Measurements from ENCODE around the gene SERPINA4.
"Not testable (repeated sequence)": the region's sequence is repeated elsewhere in the genome, so short reads cannot be mapped to it uniquely, and the experiment has no call there.

Gene SERPINA4

DNA sequence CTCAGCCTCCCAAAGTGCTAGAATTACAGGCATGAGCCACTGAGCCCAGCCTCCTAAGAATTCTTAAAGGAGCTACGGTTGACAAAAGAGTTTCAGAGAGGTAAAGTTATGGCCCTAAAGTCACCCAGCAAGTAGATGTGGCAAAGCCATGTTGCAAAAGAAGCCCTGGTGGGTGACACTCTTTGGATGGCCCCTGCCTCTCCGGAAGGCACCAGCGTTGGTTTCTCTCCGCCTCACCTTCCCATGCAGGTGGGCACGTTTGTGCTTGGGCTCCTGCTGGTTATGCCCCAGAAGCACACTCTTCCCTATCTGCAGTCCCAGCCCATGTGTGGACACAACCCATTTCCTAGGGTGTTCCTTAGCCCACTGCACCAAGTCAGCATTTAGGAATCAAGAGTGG is 41.5 kb downstream of the SERPINA4 start:
- no peak overlapping the region for H3K27ac ChIP-seq (ENCODE audit: low read length)
- H3K27me3 ChIP-seq (ENCODE audit: control insufficient read depth in 1 of 2, insufficient read depth in 2 of 2, low read length in 2 of 2) = no peaks in the 10 kb centered on the region
- H3K4me1 ChIP-seq (ENCODE audit: control insufficient read depth, insufficient read depth, low read length) = peaks cover 6% of the 10 kb centered on the region

DNA sequence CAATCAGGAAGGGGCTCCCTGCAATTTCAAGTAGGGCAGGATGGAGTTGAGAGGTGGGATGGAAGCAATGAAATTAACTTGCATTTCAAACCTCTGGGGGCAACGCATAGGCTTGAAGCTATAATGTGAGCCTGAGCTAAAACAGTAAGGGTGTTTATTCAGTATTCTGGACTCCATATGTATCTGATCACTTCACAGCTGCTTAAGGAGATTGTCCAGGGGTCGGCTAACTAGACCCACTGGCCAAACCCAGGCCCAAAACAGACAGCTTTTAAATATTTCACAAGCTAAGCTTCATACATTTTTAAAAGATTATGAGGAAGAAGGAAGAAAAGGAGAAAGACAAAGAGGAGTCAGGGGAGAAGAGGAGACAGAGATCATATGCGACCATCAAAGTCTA is 44.1 kb downstream of the SERPINA4 start:
- Histone ChIP-seq H3K36me3 (ENCODE audit: control insufficient read depth in 2 of 2, insufficient read depth in 2 of 2, low read length in 2 of 2) (no peaks in the 10 kb centered on the region), H3K9ac (ENCODE audit: low read length in 2 of 2) (no peak overlapping the region), H3K27ac (ENCODE audit: low read length) (no peak overlapping the region), H3K4me1 (ENCODE audit: control insufficient read depth, insufficient read depth, low read length) (no peaks in the 10 kb centered on the region), H3K4me3 (ENCODE audit: low read length in 2 of 2) (no peak overlapping the region), H3K27me3 (ENCODE audit: control insufficient read depth in 1 of 2, insufficient read depth in 2 of 2, low read length in 2 of 2) (no peaks in the 10 kb centered on the region), H3K9me3 (ENCODE audit: control insufficient read depth in 2 of 2, low read length in 2 of 2) (no peaks in the 10 kb centered on the region)

More for the DNA sequence above, 41.5 kb downstream of the SERPINA4 start:
- Histone ChIP-seq H3K36me3 (ENCODE audit: control insufficient read depth in 2 of 2, insufficient read depth in 2 of 2, low read length in 2 of 2) (no peaks in the 10 kb centered on the region), H3K9ac (ENCODE audit: low read length in 2 of 2) (no peak overlapping the region), H3K4me3 (ENCODE audit: low read length in 2 of 2) (no peak overlapping the region), H3K9me3 (ENCODE audit: control insufficient read depth in 2 of 2, low read length in 2 of 2) (no peaks in the 10 kb centered on the region)

DNA sequence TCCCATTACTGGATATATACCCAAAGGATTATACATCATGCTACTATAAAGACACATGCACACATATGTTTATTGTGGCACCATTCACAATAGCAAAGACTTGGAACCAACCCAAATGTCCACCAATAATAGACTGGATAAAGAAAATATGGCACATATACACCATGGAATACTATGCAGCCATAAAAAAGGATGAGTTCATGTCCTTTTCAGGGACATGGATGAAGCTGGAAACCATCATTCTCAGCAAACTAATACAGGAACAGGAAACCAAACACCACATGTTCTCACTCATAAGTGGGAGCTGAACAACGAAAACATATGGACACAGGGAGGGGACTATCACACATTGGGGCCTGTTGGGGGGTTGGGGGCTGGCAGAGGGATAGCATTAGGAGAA is 47.7 kb downstream of the SERPINA4 start:
- not testable (repeated sequence) for H3K4me3 ChIP-seq (ENCODE audit: low read length in 2 of 2); H3K27me3 ChIP-seq (ENCODE audit: control insufficient read depth in 1 of 2, insufficient read depth in 2 of 2, low read length in 2 of 2); H3K4me1 ChIP-seq (ENCODE audit: control insufficient read depth, insufficient read depth, low read length); H3K9ac ChIP-seq (ENCODE audit: low read length in 2 of 2); H3K27ac ChIP-seq (ENCODE audit: low read length); H3K36me3 ChIP-seq (ENCODE audit: control insufficient read depth in 2 of 2, insufficient read depth in 2 of 2, low read length in 2 of 2); H3K9me3 ChIP-seq (ENCODE audit: control insufficient read depth in 2 of 2, low read length in 2 of 2)

DNA sequence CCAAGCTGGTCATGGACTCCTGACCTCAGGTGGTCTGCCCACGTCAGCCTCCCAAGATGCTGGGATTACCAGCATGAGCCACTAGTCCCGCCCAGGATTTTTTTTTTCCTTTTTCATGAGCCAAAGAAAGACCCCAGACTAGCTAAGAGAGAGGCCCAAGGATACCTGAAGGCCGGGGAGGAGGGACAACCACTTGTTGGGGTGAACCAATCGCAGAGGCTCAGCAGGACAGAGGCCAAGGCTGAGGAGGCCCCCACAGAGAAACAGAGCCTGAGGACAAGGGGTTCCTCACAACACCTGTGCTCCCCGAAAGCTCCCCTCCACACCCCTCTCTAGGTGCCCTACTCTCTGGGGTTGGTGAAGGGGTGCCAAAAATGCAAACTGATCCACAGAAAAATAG is 49.9 kb downstream of the SERPINA4 start:
- Histone ChIP-seq H3K36me3 (ENCODE audit: control insufficient read depth in 2 of 2, insufficient read depth in 2 of 2, low read length in 2 of 2) (no peaks in the 10 kb centered on the region), H3K9me3 (ENCODE audit: control insufficient read depth in 2 of 2, low read length in 2 of 2) (no peaks in the 10 kb centered on the region), H3K27me3 (ENCODE audit: control insufficient read depth in 1 of 2, insufficient read depth in 2 of 2, low read length in 2 of 2) (no peaks in the 10 kb centered on the region), H3K9ac (ENCODE audit: low read length in 2 of 2) (no peak overlapping the region), H3K4me3 (ENCODE audit: low read length in 2 of 2) (no peak overlapping the region), H3K27ac (ENCODE audit: low read length) (no peak overlapping the region), H3K4me1 (ENCODE audit: control insufficient read depth, insufficient read depth, low read length) (peaks cover 6% of the 10 kb centered on the region)

DNA sequence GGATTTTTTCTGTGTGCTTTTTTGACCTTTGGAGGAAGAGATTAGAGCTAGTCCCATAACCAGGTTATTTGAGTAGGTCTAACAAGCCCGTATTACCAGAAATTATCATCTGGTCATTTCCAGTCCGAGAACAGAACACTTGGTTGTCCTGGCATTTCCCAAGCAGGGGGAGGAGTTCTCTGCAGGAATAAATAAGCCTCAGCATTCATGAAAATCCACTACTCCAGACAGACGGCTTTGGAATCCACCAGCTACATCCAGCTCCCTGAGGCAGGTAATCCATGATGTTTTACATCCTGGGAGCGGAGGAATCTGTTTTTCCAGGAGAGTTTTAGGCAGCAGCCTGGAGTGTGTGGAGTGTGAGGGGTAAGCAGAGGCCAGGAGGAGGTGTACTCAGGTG is 50.9 kb downstream of the SERPINA4 start, which contains the start of gene SERPINA3:
TSS of gene SERPINA3 (plus strand) at position 218 of the 400 bp plus-strand sequence. CDS start 2,051 bp downstream, outside the sequence.
- Histone ChIP-seq H3K9ac (ENCODE audit: low read length in 2 of 2) (peak within 1 kb of the TSS in 1 of 2 donors; percentile 38), H3K27ac (ENCODE audit: low read length) (peak within 1 kb of the TSS; percentile 49), H3K27me3 (ENCODE audit: control insufficient read depth in 1 of 2, insufficient read depth in 2 of 2, low read length in 2 of 2) (no peaks in the 10 kb centered on the region), H3K4me3 (ENCODE audit: low read length in 2 of 2) (peak within 1 kb of the TSS; percentile 19 to 44), H3K4me1 (ENCODE audit: control insufficient read depth, insufficient read depth, low read length) (peaks cover 6% of the 10 kb centered on the region), H3K36me3 (ENCODE audit: control insufficient read depth in 2 of 2, insufficient read depth in 2 of 2, low read length in 2 of 2) (no peaks in the 10 kb centered on the region), H3K9me3 (ENCODE audit: control insufficient read depth in 2 of 2, low read length in 2 of 2) (peaks cover 0 to 2% of the 10 kb centered on the region in 2 donors)

DNA sequence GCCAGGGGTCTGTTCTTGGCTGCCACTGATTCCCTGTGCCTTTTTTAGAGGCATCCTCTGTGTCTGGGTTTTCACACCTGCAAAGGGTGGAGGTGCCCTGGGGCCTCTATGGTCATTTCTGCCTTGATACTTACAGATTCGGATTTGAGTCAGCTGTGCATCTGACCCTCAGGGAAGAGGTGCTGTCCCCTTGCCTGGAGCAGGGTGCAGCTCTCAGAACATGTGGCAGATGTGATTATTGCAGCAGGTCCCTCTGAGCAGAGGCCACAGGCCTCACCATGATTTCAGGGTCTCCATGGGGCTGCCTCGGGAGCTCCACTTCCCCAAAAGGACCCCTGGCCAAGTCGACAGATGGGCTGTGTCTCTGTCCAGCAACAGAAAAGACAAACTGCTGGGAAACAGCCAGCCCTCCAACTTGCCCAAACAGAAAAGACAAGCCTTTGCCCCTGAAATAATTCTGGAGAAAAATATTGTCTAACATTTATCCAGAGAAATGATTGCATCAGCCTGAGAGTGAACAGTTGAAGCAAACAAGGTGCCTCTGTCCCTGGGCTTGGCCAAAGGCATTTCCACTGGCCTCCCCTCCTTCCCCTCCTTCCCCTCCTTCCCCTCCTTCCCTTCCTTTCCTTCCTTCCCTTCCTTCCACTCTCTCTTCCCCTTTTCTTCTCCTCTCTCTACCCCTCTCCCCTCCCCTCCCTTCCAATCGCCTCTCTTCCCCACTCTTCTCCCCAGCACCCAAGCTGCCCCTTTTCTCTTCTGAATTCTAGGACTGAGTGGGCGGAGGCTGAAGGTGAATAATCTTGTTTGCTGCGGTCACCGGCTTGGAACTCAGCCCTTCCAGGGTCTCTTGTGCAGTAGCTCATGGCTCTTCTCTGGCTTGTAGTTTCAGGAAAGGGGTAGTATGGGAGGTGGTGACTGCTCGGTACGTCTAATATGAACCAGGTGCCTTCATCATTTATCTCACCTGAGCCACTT is 51.6 kb downstream of the SERPINA4 start:
- no peaks in the 10 kb centered on the region for H3K36me3 ChIP-seq (ENCODE audit: control insufficient read depth in 2 of 2, insufficient read depth in 2 of 2, low read length in 2 of 2)
- no peaks in the 10 kb centered on the region for H3K27me3 ChIP-seq (ENCODE audit: control insufficient read depth in 1 of 2, insufficient read depth in 2 of 2, low read length in 2 of 2)
- H3K4me1 ChIP-seq (ENCODE audit: control insufficient read depth, insufficient read depth, low read length) = peaks cover 6% of the 10 kb centered on the region
- peak overlapping the region in 1 of 2 donors; percentile 38 for H3K9ac ChIP-seq (ENCODE audit: low read length in 2 of 2)
- peak overlapping the region; percentile 49 for H3K27ac ChIP-seq (ENCODE audit: low read length)
- H3K9me3 ChIP-seq (ENCODE audit: control insufficient read depth in 2 of 2, low read length in 2 of 2) = peaks cover 0 to 8% of the 10 kb centered on the region in 2 donors
- H3K4me3 ChIP-seq (ENCODE audit: low read length in 2 of 2) = peak overlapping the region; percentile 19 to 44

DNA sequence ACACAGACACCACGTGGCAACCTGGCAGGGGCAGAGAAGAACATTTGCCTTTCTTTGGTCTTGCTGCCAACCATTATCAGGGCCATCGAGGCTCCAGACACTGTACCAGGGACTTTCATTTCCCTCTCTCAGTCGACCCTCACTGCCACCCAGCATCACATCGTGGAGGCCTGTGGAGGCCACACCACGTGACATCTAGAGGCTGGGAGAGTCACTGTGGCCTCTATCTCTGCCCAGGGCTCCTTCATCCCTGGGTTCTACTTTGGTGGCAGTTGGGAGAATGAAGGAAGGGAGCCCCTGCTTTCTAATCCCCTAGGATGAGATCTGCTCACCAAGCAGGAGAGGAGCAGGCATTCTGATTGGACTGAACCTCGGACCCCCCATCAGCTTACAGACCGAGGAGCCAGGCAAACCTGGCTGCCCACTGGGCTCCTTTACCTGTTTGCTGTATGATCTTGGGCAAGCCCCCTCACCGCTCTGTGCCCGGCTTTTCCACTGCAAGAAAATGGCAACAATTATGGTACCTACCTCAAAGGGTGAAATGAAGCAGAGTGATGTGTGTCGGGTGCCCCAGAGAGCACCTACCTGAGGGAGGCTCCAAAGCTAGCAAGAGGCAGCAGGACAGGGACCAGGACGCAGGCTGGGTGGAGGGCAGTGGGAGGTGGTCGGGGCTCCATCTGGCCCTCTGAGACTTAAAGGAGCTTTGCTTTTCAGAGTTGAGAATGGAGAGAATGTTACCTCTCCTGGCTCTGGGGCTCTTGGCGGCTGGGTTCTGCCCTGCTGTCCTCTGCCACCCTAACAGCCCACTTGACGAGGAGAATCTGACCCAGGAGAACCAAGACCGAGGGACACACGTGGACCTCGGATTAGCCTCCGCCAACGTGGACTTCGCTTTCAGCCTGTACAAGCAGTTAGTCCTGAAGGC is 52.7 kb downstream of the SERPINA4 start:
- H3K9me3 ChIP-seq (ENCODE audit: control insufficient read depth in 2 of 2, low read length in 2 of 2) = peaks cover 6 to 16% of the 10 kb centered on the region in 2 donors
- H3K4me1 ChIP-seq (ENCODE audit: control insufficient read depth, insufficient read depth, low read length) = peaks cover 6% of the 10 kb centered on the region
- H3K4me3 ChIP-seq (ENCODE audit: low read length in 2 of 2) = peak overlapping the region in 1 of 2 donors; percentile 8
- no peak overlapping the region for H3K27ac ChIP-seq (ENCODE audit: low read length)
- no peak overlapping the region for H3K9ac ChIP-seq (ENCODE audit: low read length in 2 of 2)
- no peaks in the 10 kb centered on the region for H3K36me3 ChIP-seq (ENCODE audit: control insufficient read depth in 2 of 2, insufficient read depth in 2 of 2, low read length in 2 of 2)
- no peaks in the 10 kb centered on the region for H3K27me3 ChIP-seq (ENCODE audit: control insufficient read depth in 1 of 2, insufficient read depth in 2 of 2, low read length in 2 of 2)

DNA sequence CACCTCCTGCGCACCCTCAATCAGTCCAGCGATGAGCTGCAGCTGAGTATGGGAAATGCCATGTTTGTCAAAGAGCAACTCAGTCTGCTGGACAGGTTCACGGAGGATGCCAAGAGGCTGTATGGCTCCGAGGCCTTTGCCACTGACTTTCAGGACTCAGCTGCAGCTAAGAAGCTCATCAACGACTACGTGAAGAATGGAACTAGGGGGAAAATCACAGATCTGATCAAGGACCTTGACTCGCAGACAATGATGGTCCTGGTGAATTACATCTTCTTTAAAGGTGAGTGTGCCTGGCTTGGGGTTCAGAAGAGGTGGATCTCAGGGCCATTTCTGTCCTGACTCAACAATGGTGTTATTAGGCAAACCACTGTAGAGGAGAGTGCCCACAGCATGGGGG is 53.6 kb downstream of the SERPINA4 start:
- Histone ChIP-seq H3K4me3 (ENCODE audit: low read length in 2 of 2) (no peak overlapping the region), H3K9me3 (ENCODE audit: control insufficient read depth in 2 of 2, low read length in 2 of 2) (peaks cover 11 to 16% of the 10 kb centered on the region in 2 donors)

DNA sequence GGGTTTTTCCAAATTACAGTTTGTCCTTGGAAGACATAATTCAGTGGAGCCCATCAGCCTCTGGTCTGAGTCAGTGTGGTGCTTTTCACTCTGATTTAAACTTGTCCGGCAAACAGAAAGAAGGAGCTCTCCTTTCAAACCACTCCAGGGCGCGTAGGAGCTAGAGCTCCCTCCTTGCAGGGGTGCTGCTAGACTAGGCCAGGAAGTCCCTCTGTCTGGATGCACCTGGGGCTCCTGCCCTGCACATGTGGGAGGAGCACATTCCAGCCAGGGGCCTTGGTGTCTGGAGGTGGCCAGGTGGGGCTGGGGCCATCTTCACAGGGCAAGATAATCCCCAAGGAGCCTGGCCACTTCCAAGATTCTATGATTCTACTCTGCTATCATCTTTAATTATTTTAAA is 54.0 kb downstream of the SERPINA4 start:
- Histone ChIP-seq H3K9ac (ENCODE audit: low read length in 2 of 2) (no peak overlapping the region), H3K27me3 (ENCODE audit: control insufficient read depth in 1 of 2, insufficient read depth in 2 of 2, low read length in 2 of 2) (no peaks in the 10 kb centered on the region), H3K9me3 (ENCODE audit: control insufficient read depth in 2 of 2, low read length in 2 of 2) (peaks cover 11 to 16% of the 10 kb centered on the region in 2 donors), H3K4me1 (ENCODE audit: control insufficient read depth, insufficient read depth, low read length) (peaks cover 6% of the 10 kb centered on the region), H3K4me3 (ENCODE audit: low read length in 2 of 2) (no peak overlapping the region), H3K27ac (ENCODE audit: low read length) (no peak overlapping the region), H3K36me3 (ENCODE audit: control insufficient read depth in 2 of 2, insufficient read depth in 2 of 2, low read length in 2 of 2) (no peaks in the 10 kb centered on the region)

More for the DNA sequence above, 53.6 kb downstream of the SERPINA4 start:
- Histone ChIP-seq H3K27me3 (ENCODE audit: control insufficient read depth in 1 of 2, insufficient read depth in 2 of 2, low read length in 2 of 2) (no peaks in the 10 kb centered on the region), H3K4me1 (ENCODE audit: control insufficient read depth, insufficient read depth, low read length) (peaks cover 6% of the 10 kb centered on the region), H3K27ac (ENCODE audit: low read length) (no peak overlapping the region), H3K9ac (ENCODE audit: low read length in 2 of 2) (no peak overlapping the region), H3K36me3 (ENCODE audit: control insufficient read depth in 2 of 2, insufficient read depth in 2 of 2, low read length in 2 of 2) (no peaks in the 10 kb centered on the region)

DNA sequence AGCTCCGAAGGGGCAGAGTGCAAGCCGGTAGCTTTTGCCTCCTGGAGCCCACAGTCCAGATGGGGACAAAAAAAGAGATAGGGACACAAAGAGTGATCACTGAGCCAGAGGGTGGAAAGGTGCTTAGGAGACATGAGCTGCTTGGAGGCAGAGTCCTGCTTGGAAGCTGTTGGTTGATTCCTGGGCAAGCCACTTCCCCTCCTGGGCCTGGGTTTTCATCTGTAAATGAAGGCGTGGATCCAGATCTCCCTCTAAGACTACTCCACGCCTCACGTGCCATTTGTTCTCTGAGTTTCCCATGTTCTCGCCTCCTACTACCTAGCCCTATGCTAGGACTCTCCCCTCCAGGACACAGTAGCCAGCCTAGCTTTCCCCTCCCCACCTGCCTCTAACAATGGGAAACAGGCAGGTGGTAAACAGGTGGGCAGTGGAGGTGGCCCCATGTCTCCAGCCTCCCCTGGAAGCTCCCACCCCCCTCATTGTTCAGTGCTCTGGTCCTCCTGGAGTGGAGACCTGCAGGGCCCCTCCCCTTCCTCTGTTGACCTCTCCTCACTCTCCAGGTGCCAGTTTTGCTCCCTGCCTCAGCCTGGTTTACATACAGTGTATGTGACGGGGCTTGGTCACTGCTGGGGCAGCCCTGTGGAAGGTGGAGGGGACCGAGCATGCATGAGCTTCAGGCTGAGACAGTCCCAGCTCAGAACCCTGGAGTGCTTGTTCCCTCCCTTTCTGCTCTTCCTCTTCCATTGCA is 54.8 kb downstream of the SERPINA4 start:
- Histone ChIP-seq H3K4me3 (ENCODE audit: low read length in 2 of 2) (no peak overlapping the region), H3K4me1 (ENCODE audit: control insufficient read depth, insufficient read depth, low read length) (peaks cover 6% of the 10 kb centered on the region), H3K9me3 (ENCODE audit: control insufficient read depth in 2 of 2, low read length in 2 of 2) (peaks cover 13 to 16% of the 10 kb centered on the region in 2 donors), H3K36me3 (ENCODE audit: control insufficient read depth in 2 of 2, insufficient read depth in 2 of 2, low read length in 2 of 2) (no peaks in the 10 kb centered on the region), H3K9ac (ENCODE audit: low read length in 2 of 2) (no peak overlapping the region), H3K27ac (ENCODE audit: low read length) (no peak overlapping the region), H3K27me3 (ENCODE audit: control insufficient read depth in 1 of 2, insufficient read depth in 2 of 2, low read length in 2 of 2) (peaks cover 0 to 3% of the 10 kb centered on the region in 2 donors)

Measured in stomach smooth muscle (tissue), 2 donors.